ENCODE data around the gene UPF3B. TPM values are rescaled to one million over a fixed set of nuclear protein-coding genes. Genes with fewer than 3 reads are reported as not detected.

Gene UPF3B, protein sequence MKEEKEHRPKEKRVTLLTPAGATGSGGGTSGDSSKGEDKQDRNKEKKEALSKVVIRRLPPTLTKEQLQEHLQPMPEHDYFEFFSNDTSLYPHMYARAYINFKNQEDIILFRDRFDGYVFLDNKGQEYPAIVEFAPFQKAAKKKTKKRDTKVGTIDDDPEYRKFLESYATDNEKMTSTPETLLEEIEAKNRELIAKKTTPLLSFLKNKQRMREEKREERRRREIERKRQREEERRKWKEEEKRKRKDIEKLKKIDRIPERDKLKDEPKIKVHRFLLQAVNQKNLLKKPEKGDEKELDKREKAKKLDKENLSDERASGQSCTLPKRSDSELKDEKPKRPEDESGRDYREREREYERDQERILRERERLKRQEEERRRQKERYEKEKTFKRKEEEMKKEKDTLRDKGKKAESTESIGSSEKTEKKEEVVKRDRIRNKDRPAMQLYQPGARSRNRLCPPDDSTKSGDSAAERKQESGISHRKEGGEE
- 1.6 and 2.0 TPM in 2 replicates for total RNA-seq (ENCODE audit: low replicate concordance)

DNA sequence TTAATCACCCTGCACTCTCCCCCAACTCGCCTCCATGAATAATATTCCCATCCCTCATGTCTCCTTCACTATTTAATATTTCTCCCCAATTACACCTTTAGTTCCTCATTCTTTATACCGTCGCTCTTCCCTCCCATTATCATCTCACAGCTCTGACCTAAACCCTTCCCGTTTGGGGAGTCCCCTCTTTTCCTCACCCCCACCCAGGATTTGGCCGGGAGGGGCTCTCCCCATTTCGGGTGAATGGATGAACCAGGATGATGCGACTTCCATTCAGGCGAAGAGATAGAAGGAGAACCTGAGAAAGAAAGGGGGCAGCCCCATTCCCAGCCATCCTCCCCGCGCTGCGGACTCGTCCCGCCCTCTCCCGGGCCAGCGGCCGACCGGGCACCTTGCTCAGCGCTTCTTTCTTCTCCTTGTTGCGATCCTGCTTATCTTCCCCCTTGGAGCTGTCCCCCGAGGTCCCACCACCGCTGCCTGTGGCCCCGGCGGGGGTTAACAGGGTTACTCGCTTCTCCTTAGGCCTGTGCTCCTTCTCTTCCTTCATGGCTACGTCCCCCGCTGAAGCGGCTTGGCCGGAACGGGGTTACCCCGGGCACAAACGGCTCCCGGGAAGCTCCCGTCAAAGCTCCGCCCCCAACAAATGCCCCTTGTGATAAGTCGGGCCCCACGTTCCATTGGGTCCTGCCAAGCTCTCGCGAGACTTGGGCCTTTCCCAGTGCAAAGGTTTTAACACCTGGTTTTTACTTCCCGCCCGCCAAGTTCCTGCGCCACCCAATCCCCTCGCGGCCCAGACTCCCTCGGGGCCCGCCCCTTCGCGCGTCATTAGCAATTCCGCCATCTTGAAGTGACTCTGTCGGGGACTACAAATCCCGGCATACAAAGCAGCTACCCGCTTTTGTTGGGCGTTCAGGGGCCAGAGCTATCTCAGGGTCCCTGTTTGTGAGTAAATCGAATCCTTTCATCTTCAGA lies at the start of gene UPF3B:
TSS of gene UPF3B (minus strand) at position 582 of the 972 bp plus-strand sequence. CDS start at position 547, 35 bp downstream.

DNA sequence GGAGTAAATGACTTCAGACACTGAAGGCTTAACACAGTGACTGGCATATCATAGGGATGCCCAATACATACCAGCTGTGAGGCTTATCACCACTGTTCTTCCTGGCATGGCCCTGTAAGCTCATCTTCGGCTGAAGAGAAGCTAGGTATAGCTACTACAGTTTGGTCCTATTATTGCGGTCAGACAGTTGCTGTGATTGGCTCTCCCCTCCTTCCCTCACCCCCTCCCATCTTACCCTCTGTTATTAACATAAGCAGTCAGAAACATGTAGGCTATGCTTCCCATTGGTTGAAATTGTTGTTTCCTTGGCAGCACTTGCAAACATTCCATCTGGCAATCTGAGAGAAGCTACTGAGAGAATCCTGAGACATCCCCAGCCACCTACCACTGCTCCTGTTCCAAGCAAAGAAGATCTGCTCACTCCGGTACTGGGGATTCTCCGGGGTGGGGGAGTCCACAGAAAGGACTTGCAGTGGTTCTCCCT lies 43.1 kb upstream of the UPF3B start, which contains the start of gene AKAP14:
TSS of gene AKAP14 (plus strand) at position 51 of the 484 bp plus-strand sequence. CDS start 7,331 bp downstream, outside the sequence.

DNA sequence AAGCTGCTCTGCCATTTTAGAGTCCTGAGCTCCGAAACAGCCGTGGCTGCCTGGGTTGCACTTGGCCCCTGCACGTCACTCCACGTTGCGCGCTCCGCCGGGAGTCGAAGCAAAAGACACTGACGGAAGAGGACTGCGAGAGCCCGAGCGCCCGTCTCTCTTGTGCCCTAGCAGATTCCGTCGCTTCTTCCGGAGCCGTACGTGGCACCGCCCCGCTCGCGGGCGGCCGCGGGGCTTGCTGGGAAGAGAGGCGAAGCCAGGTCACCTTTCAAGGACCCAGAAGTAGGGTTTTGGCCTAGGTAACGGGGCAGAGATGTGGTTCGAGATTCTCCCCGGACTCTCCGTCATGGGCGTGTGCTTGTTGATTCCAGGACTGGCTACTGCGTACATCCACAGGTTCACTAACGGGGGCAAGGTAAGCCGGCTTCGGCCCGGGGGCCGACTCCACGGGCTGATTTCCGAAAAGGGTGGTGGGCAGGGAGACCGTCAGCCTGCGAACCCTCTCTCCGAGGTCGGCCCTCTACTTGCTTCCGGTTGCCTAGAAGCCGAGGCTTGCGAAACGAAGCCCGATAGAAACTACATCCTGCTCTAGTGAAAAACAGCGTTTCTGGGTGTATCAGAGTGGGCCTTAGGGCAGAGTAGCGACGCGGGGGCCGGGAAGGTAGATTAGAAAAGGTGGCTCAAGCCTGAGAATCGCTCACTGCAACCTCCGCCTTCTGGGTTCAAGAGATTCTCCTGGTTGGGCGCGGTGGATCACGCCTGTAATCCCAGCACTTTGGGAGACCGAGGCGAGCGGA lies 19.0 kb upstream of the UPF3B start, which contains the start of the genes NDUFA1 and RNF113A:
TSS of gene NDUFA1 (plus strand) at position 234 of the 797 bp plus-strand sequence. CDS start at position 314, 80 bp downstream.
TSS of gene RNF113A (minus strand) at position 135 of the 797 bp plus-strand sequence. CDS start at position 15, 120 bp downstream.

DNA sequence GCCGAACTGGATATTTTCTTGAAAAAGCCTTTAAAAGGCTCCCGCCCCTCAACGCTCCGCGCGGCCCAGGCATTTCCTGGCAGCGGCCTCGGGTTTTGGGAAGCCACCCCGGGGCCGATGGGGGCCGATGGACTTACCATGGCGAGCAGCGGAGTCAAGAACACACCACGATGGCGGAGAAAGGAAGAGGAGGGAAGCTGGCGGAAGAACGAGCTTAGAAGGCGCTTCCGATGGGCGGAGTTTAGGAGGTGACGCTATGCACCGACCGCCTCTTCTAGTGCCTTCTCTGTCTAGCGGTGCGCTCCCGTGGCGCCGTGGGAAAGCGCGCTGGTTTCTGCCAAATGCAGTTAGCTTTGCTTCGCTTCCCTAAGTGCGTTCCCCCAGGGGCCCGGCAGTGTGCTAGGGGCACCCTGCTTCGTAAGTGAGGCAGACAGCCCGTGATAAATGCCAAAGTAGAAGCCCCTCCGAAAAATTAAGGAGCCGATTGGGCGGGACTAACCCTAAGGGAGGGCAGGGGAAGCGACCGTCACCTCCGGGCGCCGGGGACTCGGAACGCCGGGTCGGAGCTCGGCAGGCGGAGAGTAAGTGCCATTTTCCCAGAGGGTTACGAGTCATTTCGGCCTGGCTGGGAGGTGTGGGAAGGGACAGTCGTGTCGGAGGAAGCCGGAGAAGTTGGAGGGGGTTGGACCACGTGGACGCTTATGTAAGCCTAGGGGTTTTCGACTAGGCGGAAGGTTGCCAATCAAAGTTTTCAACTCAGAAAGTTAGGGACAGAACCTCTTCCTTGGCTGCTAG lies 61.1 kb downstream of the UPF3B start, which contains the start of gene RPL39:
TSS of gene RPL39 (minus strand) at position 194 of the 795 bp plus-strand sequence. CDS start at position 140, 54 bp downstream.

Other genes starting within 250 kb of the UPF3B start
- 3.5 and 3.6 TPM in 2 replicates for gene NKRF, start 246.5 kb downstream of the UPF3B start, total RNA-seq (ENCODE audit: low replicate concordance)
- 9.6 and 35.5 TPM in 2 replicates for gene SEPTIN6, start 159.8 kb downstream of the UPF3B start, total RNA-seq (ENCODE audit: low replicate concordance)
- gene SOWAHD, start 94.4 kb downstream of the UPF3B start, total RNA-seq (ENCODE audit: low replicate concordance): 0.23 and 1.1 TPM in 2 replicates
- 2,273 and 2,296 TPM in 2 replicates for gene RPL39, start 61.3 kb downstream of the UPF3B start, total RNA-seq (ENCODE audit: low replicate concordance)
- gene RNF113A, start 18.8 kb upstream of the UPF3B start, total RNA-seq (ENCODE audit: low replicate concordance): 18.6 and 19.0 TPM in 2 replicates
- gene NDUFA1, start 18.9 kb upstream of the UPF3B start, total RNA-seq (ENCODE audit: low replicate concordance): 138 and 171 TPM in 2 replicates
- not detected in 2 replicates for gene AKAP14, start 42.9 kb upstream of the UPF3B start, total RNA-seq (ENCODE audit: low replicate concordance)
- 1.5 and 3.8 TPM in 2 replicates for gene NKAP, start 90.8 kb upstream of the UPF3B start, total RNA-seq (ENCODE audit: low replicate concordance)
- under 0.01 TPM in 1 of 2 replicates, not detected in the other for gene RHOXF2B, start 224.7 kb upstream of the UPF3B start, total RNA-seq (ENCODE audit: low replicate concordance)